GM04503 (cell line): ENCODE measurements around the gene BDKRB2.
A peak's percentile ranks its signal among the peaks of the same experiment; 100 is the strongest.

Source experiments
- DNase-seq: peaks from one replicate; pipeline ENCODE4 v3.0.0-alpha.2; 2012; ENCODE audit warnings: low read depth

Gene BDKRB2

DNA sequence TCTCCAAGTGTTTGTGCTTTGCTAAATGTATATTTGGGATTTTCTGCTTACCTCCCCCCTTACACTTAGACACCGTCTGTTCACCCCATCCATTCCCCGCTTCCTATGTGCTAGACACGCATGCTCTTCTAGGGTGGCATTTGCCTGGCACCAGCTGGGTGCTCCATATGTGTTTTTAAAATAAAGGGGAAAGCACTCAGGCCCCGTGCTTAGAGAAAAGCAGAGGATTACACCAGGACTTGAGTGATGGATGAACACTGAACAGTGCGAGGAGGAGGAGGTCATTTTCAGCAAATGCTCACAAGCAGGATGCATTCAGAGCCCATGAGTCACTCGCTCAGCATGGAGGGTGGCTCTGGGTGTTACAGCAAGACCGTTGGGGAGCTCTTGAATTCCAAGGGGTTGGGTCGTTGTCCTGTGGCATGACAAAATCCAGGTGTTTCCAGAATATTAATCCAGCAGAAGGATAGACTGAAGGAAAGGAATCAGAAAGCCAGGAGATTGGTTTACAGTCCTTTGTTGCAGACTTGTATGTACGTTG lies 48.4 kb downstream of the BDKRB2 start:
- DNase-seq = peak; percentile 77

DNA sequence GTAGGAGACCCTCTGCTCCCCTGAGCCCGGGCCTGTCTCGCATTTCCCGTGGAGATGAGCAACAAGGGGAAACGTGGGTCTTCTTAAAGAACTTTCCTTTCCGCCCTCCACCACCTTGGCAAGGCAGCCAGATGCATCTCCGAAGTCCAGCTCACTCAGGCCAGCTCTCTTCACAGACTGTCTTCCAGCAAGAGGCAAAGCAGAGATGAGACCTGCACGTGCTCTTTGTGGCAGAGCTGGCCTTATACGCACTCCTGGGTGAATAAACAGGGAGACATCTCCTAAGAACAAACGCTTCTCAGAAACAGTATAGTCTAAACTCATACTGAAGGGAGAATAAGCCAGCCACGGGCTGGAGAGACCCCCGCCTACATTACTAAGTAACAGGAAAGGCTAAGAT lies 50.0 kb downstream of the BDKRB2 start:
- DNase-seq = no peak

GRCh38 chr14:96255501-96256366 lies 51.1 kb downstream of the BDKRB2 start, which contains the start of gene BDKRB1:
BDKRB1 (plus strand) TSS chr14:96256210; CDS start chr14:96263683, 7,473 bp downstream.
- peak; percentile 94 for DNase-seq

- DNase-seq = peak; percentile 52
Measured at GRCh38 chr14:96256407-96256806, 51.8 kb downstream of the BDKRB2 start.

- no peak for DNase-seq
Measured at GRCh38 chr14:96257056-96257455, 52.4 kb downstream of the BDKRB2 start.

GRCh38 chr14:96257900-96258299 lies 53.3 kb downstream of the BDKRB2 start:
- no peak for DNase-seq

DNA sequence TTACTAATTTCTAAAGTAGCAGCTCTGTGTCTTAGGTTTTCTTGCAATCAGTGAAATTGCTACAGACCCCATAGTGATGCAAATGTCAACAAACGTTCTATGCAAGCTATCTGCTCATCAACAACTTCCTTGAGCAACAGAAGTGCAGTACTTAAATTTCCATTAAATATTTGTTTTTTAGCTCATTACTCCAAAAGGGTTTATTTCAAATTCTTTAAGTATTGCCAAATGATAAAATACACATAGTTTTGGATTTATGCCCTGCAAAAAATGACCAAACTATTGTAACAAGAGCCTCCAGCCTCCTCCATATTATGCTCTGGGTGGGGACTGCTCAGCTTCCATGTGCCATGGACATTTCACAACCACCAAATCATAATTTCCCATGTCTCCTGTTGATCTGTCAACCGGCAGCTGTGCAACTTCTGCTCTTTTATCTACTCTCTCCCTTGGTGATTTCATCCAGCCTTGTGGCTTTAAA lies 55.7 kb downstream of the BDKRB2 start:
- peak; percentile 81 for DNase-seq

- DNase-seq = no peak
Measured at GRCh38 chr14:96261053-96261452, 56.4 kb downstream of the BDKRB2 start.

DNA sequence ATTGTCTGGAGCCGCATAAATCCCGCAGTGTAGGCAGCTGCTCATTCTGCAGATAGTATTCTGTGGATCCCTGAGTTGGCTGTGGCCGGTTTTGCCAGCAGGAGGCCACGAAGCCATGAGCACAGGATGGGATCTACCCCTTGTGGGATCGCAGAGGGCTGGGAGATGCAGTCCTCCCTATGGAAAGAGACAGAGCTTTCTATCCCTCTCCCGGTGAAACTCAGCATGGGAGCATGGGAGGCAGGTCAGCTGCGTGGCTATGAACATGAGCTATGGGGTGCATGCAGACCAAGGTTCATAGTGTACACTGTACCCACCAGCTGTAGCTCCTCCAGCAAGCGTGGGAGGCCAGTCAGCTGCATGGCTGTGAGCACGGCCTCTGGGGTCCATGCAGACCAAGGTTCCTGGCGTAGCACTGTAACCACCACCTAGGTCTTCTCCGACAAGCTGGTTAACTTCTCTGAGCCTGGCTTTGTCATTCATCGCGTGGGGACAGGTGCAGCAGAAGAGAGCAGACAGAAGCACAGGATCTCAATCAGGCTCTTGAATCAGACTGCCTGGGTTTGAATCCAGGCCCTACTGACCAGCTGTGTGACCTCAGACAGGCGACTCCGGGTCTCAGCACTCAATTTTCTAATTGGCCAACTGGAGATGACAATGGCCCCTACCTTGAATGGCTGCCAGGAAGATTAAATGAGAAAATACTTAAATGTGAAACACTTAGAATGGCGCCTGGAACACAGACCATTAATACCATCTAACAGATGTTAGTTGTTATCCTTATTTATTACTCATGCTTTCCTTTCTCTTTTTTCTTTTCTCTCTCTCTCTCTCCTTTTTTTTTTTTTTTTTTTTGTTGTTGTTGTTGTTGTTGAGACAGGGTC lies 57.4 kb downstream of the BDKRB2 start:
- DNase-seq = no peak

GRCh38 chr14:96263347-96264199 lies 58.9 kb downstream of the BDKRB2 start:
- no peak for DNase-seq

DNA sequence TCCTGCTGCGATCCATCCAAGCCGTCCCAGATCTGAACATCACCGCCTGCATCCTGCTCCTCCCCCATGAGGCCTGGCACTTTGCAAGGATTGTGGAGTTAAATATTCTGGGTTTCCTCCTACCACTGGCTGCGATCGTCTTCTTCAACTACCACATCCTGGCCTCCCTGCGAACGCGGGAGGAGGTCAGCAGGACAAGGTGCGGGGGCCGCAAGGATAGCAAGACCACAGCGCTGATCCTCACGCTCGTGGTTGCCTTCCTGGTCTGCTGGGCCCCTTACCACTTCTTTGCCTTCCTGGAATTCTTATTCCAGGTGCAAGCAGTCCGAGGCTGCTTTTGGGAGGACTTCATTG lies 59.5 kb downstream of the BDKRB2 start:
- no peak for DNase-seq

- no peak for DNase-seq
Measured at GRCh38 chr14:96264853-96265252, 60.2 kb downstream of the BDKRB2 start.

- DNase-seq = no peak
Measured at GRCh38 chr14:96265383-96266095, 60.9 kb downstream of the BDKRB2 start.

- peak; percentile 38 for DNase-seq
Measured at GRCh38 chr14:96267336-96267735, 62.7 kb downstream of the BDKRB2 start.

GRCh38 chr14:96267916-96268315 lies 63.3 kb downstream of the BDKRB2 start:
- DNase-seq = no peak

GRCh38 chr14:96268431-96269358 lies 64.1 kb downstream of the BDKRB2 start:
- DNase-seq = peak; percentile 87

DNA sequence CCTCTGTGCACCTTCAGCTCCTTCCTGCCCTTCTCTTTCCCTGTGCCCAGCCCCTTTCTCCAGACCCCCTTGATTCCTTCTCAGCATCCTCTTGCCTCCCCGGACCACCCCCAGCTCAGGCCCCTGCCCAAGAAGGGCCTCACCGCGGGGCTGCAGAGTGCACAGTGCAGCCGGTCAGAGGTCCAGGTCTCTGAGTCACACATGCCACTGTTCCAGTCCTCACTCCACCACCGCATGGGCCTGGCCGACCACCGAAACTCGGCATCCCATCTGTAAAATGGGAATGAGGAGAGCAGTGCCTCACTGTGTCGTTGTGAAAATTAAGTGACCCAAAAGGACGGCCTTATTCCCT lies 64.7 kb downstream of the BDKRB2 start:
- no peak for DNase-seq

DNA sequence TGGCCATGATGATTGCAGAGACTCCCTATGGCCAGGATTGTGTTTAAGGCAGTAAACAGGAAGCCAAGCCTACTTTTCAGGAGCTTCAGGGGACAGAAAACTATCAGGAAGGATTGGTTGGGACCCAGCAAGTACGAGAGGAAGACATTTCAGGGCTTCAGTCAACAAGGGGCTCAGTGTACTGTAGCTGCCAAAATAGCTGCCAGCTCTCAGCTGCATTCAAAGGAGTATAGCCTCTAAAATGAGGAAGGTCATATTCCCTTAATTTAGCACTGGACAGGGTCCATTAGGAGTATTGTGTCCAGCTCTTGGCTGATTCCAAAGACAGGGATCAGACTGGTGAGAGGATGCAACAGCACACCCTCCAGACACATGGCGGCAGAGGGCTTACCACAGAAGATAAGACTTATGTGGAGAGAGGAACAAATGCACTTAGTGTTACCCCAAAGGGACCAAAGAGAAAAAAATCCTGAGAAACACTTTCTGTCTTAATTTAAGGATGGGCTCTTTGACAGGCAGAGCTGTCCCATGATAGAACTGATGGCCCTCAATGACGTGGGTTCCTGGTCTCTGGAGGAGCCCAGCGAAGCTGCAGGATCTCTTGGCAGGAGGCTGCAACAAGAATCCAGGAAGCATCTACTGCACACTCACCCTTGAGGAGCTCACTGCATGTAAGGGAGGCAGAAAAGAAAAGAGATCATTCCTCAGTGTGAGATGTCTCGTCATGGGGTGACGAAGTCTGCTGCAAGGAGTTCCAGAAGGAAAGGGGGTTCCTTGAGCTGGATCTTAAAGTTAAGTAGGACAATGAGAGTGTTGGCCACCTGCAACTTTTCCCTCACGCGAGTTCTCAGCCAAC lies 66.2 kb downstream of the BDKRB2 start:
- no peak for DNase-seq

DNA sequence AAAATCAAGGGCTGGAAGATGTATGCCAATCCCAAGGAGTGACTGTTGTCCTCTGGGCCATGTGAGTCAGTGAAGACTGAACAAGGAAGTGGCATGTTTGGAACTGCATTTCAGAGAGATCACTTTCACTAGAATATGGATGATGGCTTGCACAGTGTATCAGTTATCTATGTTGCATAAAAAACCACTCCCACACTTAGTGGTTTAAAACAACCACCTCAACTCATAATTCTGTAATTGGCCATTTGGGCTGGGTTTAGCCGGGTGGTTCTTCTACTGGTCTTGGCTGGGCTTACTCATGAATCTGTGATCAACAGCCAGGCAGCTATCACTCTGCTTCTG lies 66.8 kb downstream of the BDKRB2 start:
- DNase-seq = no peak
